Measurements from ENCODE around the gene CFAP298. TPM values are rescaled to one million over a fixed set of nuclear protein-coding genes. Genes with fewer than 3 reads are reported as not detected.

The CFAP298 gene
- 23.3 and 29.2 TPM in 2 replicates for total RNA-seq

GRCh38 chr21:32612075-32612998 lies at the start of gene CFAP298:
CFAP298 (minus strand) TSS chr21:32612377; CDS start chr21:32612243, 134 bp downstream.

GRCh38 chr21:32585042-32585710 lies 27.0 kb downstream of the CFAP298 start, which contains the start of gene TCP10L:
TCP10L (minus strand) TSS chr21:32585523; CDS start chr21:32584304, 1,219 bp downstream.

Other genes starting within 250 kb of the CFAP298 start
- gene URB1, start 219.4 kb downstream of the CFAP298 start, total RNA-seq = 16.0 and 16.3 TPM in 2 replicates
- gene EVA1C, start 199.7 kb downstream of the CFAP298 start, total RNA-seq = 29.6 and 31.2 TPM in 2 replicates
- 0.09 and 0.28 TPM in 2 replicates for gene TCP10L, start 26.9 kb downstream of the CFAP298 start, total RNA-seq
- 7.0 and 7.5 TPM in 2 replicates for gene SYNJ1, start 115.6 kb upstream of the CFAP298 start, total RNA-seq
- gene PAXBP1, start 159.4 kb upstream of the CFAP298 start, total RNA-seq = 19.3 and 29.5 TPM in 2 replicates